ENCODE results near the gene SLC37A1. TPM values are rescaled to one million over a fixed set of nuclear protein-coding genes. Genes with fewer than 3 reads are reported as not detected.

The SLC37A1 gene
- total RNA-seq, 1 experiment from 2014 or later: 47.1 TPM

DNA sequence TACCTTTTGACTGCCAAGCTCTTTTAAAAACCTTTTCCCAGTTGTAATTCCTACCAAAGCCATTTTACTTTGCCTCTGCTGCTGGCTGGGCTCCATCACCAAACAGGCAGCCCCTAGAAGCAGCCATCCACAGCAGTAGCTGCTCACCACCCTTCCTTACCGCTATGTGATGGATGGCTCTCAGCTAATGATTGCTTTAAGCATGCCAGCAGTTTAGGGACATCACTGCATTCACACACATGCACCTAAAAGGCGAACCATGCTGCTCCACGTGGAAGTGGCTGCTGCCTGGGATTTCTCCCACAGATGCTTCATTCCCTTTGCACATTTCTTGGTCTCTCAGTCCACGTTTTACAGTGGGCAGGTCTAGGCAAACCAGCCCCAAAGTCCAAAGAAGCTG is 93.5 kb downstream of the SLC37A1 start:
- Histone ChIP-seq H3K9me3 (ENCODE audit: low read length) (no peaks in the 10 kb centered on the region; the same call in 1 of the 2 replicates), H3K9ac (ENCODE audit: low read length) (no peak overlapping the region), H3K4me1 (ENCODE audit: low read length) (no peaks in the 10 kb centered on the region), H3K4me2 (ENCODE audit: low read depth, low read length, poor library complexity, severe bottlenecking) (no peak overlapping the region), H4K20me1 (ENCODE audit: insufficient read depth, low read depth, low read length) (no peaks in the 10 kb centered on the region), H3K9me2 (replicated peaks; ENCODE audit: insufficient read depth, low read length) (no peaks in the 10 kb centered on the region), H3K36me3 (ENCODE audit: insufficient read depth, low read length) (no peaks in the 10 kb centered on the region), H3K4me3 (ENCODE audit: low read length) (no peak overlapping the region), H3K27me3 (ENCODE audit: low read length) (no peaks in the 10 kb centered on the region), H3K79me2 (ENCODE audit: low read length) (no peaks in the 10 kb centered on the region), H2AFZ (ENCODE audit: low read length) (no peak overlapping the region), H3K27ac (ENCODE audit: low read length) (no peak overlapping the region)
- no peak for DNase-seq

DNA sequence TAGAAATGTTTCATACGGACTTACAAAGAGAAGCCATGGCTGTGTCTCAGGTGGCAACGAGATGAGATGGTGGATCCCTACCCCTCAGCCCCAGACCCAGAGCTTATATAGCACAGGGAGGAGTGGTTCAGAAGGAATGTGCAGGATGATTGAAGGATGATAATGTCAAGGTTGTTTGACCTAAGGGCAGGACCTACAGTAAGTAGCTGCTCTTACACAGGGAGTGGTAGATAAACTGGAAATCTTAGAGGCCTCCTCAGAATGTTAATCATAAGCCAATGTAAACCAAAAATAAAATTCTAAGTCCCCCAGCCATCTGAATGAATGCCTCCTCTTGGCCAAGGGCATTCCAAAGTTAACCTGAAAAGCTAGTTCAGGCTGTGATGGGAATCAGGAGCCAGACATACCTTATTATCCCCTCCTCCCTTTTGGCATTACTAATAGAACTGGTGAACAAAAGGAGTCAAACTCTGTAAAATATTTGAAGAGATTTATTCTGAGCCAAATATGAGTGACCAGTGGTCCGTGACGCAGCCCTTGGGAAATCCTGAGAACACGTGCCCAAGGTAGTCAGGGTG is 94.0 kb downstream of the SLC37A1 start:
- Histone ChIP-seq H3K79me2 (ENCODE audit: low read length) (no peaks in the 10 kb centered on the region), H3K27ac (ENCODE audit: low read length) (no peak overlapping the region), H4K20me1 (ENCODE audit: insufficient read depth, low read depth, low read length) (no peaks in the 10 kb centered on the region), H3K4me2 (ENCODE audit: low read depth, low read length, poor library complexity, severe bottlenecking) (no peak overlapping the region), H3K9me2 (replicated peaks; ENCODE audit: insufficient read depth, low read length) (no peaks in the 10 kb centered on the region), H3K36me3 (ENCODE audit: insufficient read depth, low read length) (no peaks in the 10 kb centered on the region), H3K4me3 (ENCODE audit: low read length) (no peak overlapping the region), H3K9ac (ENCODE audit: low read length) (no peak overlapping the region), H3K9me3 (ENCODE audit: low read length) (no peaks in the 10 kb centered on the region; the same call in 1 of the 2 replicates), H3K27me3 (ENCODE audit: low read length) (no peaks in the 10 kb centered on the region), H2AFZ (ENCODE audit: low read length) (no peak overlapping the region), H3K4me1 (ENCODE audit: low read length) (no peaks in the 10 kb centered on the region)
- DNase-seq: no peak

DNA sequence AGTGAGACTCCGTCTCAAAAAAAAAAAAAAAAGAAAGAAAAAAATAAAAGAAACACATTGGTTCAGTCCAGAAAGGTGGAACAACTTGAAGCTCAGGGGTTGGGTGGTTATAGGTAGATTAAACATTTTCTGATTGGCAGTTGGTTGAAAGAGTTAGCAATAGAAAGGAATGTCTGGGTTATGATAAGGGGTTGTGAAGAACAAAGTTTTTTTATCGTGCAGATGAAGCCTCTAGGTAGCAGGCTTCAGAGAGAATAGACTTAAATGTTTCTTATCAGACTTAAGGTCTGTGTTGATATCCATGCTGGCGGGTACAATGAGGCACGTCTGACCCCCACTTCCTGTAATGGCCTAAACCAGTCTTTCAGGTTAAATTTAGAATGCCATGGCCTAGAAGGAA is 94.8 kb downstream of the SLC37A1 start:
- no peaks in the 10 kb centered on the region; the same call in 1 of the 2 replicates for H3K9me3 ChIP-seq (ENCODE audit: low read length)
- no peak for DNase-seq
- H4K20me1 ChIP-seq (ENCODE audit: insufficient read depth, low read depth, low read length): no peaks in the 10 kb centered on the region
- H3K4me3 ChIP-seq (ENCODE audit: low read length): no peak overlapping the region
- H3K9me2 ChIP-seq (replicated peaks; ENCODE audit: insufficient read depth, low read length): no peaks in the 10 kb centered on the region
- no peaks in the 10 kb centered on the region for H3K79me2 ChIP-seq (ENCODE audit: low read length)
- H3K4me2 ChIP-seq (ENCODE audit: low read depth, low read length, poor library complexity, severe bottlenecking): no peak overlapping the region
- no peak overlapping the region for H2AFZ ChIP-seq (ENCODE audit: low read length)
- no peaks in the 10 kb centered on the region for H3K4me1 ChIP-seq (ENCODE audit: low read length)
- H3K27me3 ChIP-seq (ENCODE audit: low read length): no peaks in the 10 kb centered on the region
- no peaks in the 10 kb centered on the region for H3K36me3 ChIP-seq (ENCODE audit: insufficient read depth, low read length)
- no peak overlapping the region for H3K9ac ChIP-seq (ENCODE audit: low read length)
- no peak overlapping the region for H3K27ac ChIP-seq (ENCODE audit: low read length)

DNA sequence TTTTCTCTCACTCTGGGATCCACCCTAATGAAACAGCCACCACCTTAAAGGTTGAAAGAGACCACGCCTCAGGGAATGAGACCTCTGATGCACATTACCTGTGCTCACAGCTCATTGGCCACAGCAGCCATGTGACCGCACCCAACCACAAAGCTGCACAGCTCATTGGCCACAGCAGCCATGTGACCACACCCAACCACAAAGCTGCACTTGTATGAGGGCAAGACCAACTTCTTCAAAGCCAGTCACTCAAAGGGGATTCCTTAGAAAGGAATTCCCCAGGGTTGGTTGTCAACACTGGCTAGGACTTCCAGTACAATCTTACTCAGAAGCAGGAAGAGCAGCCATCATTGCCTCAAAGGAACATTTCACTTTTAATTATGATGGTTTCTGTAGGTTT is 96.2 kb downstream of the SLC37A1 start:
- Histone ChIP-seq H3K4me3 (ENCODE audit: low read length) (no peak overlapping the region), H3K9me2 (replicated peaks; ENCODE audit: insufficient read depth, low read length) (no peaks in the 10 kb centered on the region), H3K9me3 (ENCODE audit: low read length) (no peaks in the 10 kb centered on the region; the same call in 1 of the 2 replicates), H3K4me1 (ENCODE audit: low read length) (no peaks in the 10 kb centered on the region), H2AFZ (ENCODE audit: low read length) (no peak overlapping the region), H3K79me2 (ENCODE audit: low read length) (no peaks in the 10 kb centered on the region), H3K4me2 (ENCODE audit: low read depth, low read length, poor library complexity, severe bottlenecking) (no peak overlapping the region), H3K9ac (ENCODE audit: low read length) (no peak overlapping the region), H3K27ac (ENCODE audit: low read length) (no peak overlapping the region), H3K27me3 (ENCODE audit: low read length) (no peaks in the 10 kb centered on the region), H3K36me3 (ENCODE audit: insufficient read depth, low read length) (no peaks in the 10 kb centered on the region), H4K20me1 (ENCODE audit: insufficient read depth, low read depth, low read length) (no peaks in the 10 kb centered on the region)
- peak; percentile 58 for DNase-seq

DNA sequence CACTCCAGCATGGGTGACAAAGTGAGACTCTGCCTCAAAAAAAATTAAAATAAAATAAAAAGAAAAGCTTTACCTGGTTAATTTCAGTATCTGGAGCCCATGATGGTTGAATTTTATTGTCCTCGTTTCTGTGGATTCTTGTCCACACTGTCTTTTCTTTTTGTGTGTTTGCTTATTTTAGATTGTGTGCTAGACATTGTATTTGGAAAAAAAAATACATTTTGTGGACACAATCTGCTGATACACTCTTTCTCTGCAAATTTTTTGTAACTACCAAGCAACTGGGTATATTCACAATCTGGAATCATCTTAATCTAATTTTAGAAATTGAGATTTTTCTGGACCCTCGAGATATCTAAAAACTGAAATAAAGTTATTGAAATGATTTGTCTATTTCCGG is 98.2 kb downstream of the SLC37A1 start:
- Histone ChIP-seq H3K9me2 (replicated peaks; ENCODE audit: insufficient read depth, low read length) (no peaks in the 10 kb centered on the region), H3K4me3 (ENCODE audit: low read length) (no peak overlapping the region), H3K9ac (ENCODE audit: low read length) (no peak overlapping the region), H3K27ac (ENCODE audit: low read length) (no peak overlapping the region), H3K36me3 (ENCODE audit: insufficient read depth, low read length) (no peaks in the 10 kb centered on the region), H3K27me3 (ENCODE audit: low read length) (no peaks in the 10 kb centered on the region), H2AFZ (ENCODE audit: low read length) (no peak overlapping the region), H4K20me1 (ENCODE audit: insufficient read depth, low read depth, low read length) (no peaks in the 10 kb centered on the region), H3K4me2 (ENCODE audit: low read depth, low read length, poor library complexity, severe bottlenecking) (no peak overlapping the region), H3K79me2 (ENCODE audit: low read length) (no peaks in the 10 kb centered on the region), H3K9me3 (ENCODE audit: low read length) (no peaks in the 10 kb centered on the region), H3K4me1 (ENCODE audit: low read length) (no peaks in the 10 kb centered on the region)
- DNase-seq: no peak

DNA sequence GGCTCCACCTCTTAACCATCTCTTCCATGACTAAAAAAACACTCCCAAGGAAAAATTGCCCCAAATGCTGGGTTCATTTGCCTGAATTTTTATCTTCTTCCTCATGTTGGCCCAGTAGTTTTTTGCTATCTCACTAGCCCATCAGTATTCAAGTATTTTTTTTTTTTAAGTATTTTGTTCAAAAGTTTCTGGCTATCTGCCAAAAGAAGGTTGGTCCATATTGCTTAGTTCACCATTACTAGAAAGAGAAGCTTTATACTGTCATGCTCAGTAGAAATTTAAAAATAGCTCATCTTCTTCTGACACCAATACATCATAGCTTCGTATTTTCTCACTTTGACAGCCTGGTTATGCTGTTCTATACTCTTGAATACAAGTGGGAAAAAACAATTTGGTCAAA is 98.7 kb downstream of the SLC37A1 start:
- H3K9ac ChIP-seq (ENCODE audit: low read length): no peak overlapping the region
- no peaks in the 10 kb centered on the region for H3K9me2 ChIP-seq (replicated peaks; ENCODE audit: insufficient read depth, low read length)

DNA sequence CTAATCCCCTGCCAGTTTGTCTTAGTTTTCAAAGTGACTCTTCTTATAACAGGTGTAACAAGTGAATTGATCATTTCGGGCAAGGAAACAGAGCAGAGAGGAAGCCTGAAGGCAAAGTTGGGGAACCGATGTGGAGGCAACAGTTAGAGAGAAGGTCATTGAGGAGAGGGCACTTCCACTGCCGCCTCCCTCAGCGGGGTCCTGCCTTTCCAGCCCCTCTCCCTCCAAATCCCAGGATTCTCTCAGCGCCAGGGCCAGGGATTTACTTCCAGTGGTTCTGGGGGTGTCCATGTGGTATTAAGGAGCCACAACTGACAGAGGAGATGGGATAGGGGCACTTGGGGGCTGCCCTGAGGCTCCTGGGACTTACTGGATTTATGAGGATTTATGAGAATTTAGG is 100.1 kb downstream of the SLC37A1 start:
- Histone ChIP-seq H3K79me2 (ENCODE audit: low read length) (no peaks in the 10 kb centered on the region), H3K9ac (ENCODE audit: low read length) (no peak overlapping the region), H3K9me3 (ENCODE audit: low read length) (no peaks in the 10 kb centered on the region), H3K9me2 (replicated peaks; ENCODE audit: insufficient read depth, low read length) (no peaks in the 10 kb centered on the region), H3K4me2 (ENCODE audit: low read depth, low read length, poor library complexity, severe bottlenecking) (no peak overlapping the region), H2AFZ (ENCODE audit: low read length) (no peak overlapping the region), H3K27ac (ENCODE audit: low read length) (no peak overlapping the region), H3K4me3 (ENCODE audit: low read length) (no peak overlapping the region), H3K36me3 (ENCODE audit: insufficient read depth, low read length) (no peaks in the 10 kb centered on the region), H4K20me1 (ENCODE audit: insufficient read depth, low read depth, low read length) (no peaks in the 10 kb centered on the region), H3K4me1 (ENCODE audit: low read length) (no peaks in the 10 kb centered on the region), H3K27me3 (ENCODE audit: low read length) (no peaks in the 10 kb centered on the region)
- DNase-seq: no peak

More for the DNA sequence above, 98.7 kb downstream of the SLC37A1 start:
- no peak for DNase-seq
- Histone ChIP-seq H3K36me3 (ENCODE audit: insufficient read depth, low read length) (no peaks in the 10 kb centered on the region), H4K20me1 (ENCODE audit: insufficient read depth, low read depth, low read length) (no peaks in the 10 kb centered on the region), H3K79me2 (ENCODE audit: low read length) (no peaks in the 10 kb centered on the region), H3K4me3 (ENCODE audit: low read length) (no peak overlapping the region), H3K4me2 (ENCODE audit: low read depth, low read length, poor library complexity, severe bottlenecking) (no peak overlapping the region), H3K27ac (ENCODE audit: low read length) (no peak overlapping the region), H3K4me1 (ENCODE audit: low read length) (no peaks in the 10 kb centered on the region), H2AFZ (ENCODE audit: low read length) (no peak overlapping the region), H3K27me3 (ENCODE audit: low read length) (no peaks in the 10 kb centered on the region), H3K9me3 (ENCODE audit: low read length) (no peaks in the 10 kb centered on the region)

DNA sequence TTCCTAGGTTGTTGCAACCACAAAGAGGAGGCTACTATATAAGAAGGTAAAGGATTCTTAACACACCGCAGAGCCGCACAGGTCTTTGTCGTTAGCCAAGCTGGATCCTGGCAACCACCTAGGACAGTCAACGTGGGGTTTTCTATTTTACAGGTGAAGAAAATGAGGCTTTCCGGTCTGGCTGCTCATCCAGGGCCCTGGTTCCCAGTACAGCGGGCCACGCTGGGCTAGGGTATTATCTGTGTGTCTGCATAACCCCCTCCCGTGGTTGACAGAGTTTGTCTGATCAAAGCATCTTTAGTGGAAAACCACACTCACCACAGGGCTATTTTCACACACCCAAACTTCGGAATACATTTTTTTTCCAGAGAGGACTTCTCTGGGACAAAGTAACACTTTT is 100.7 kb downstream of the SLC37A1 start:
- no peak overlapping the region for H3K4me3 ChIP-seq (ENCODE audit: low read length)
- no peak for DNase-seq
- no peak overlapping the region for H3K27ac ChIP-seq (ENCODE audit: low read length)
- H2AFZ ChIP-seq (ENCODE audit: low read length): no peak overlapping the region
- H3K9me3 ChIP-seq (ENCODE audit: low read length): no peaks in the 10 kb centered on the region
- no peaks in the 10 kb centered on the region for H3K79me2 ChIP-seq (ENCODE audit: low read length)
- no peak overlapping the region for H3K9ac ChIP-seq (ENCODE audit: low read length)
- H4K20me1 ChIP-seq (ENCODE audit: insufficient read depth, low read depth, low read length): no peaks in the 10 kb centered on the region
- H3K27me3 ChIP-seq (ENCODE audit: low read length): no peaks in the 10 kb centered on the region
- no peaks in the 10 kb centered on the region for H3K9me2 ChIP-seq (replicated peaks; ENCODE audit: insufficient read depth, low read length)
- no peak overlapping the region for H3K4me2 ChIP-seq (ENCODE audit: low read depth, low read length, poor library complexity, severe bottlenecking)
- no peaks in the 10 kb centered on the region for H3K36me3 ChIP-seq (ENCODE audit: insufficient read depth, low read length)
- no peaks in the 10 kb centered on the region for H3K4me1 ChIP-seq (ENCODE audit: low read length)
